Measurements from ENCODE around the gene TDRD9. TPM values are rescaled to one million over a fixed set of nuclear protein-coding genes. Genes with fewer than 3 reads are reported as not detected.

The TDRD9 gene
- total RNA-seq, 2 donors from 2014 or later, result 12.0 TPM; not detected in 1

- no peaks in the 10 kb centered on the region for H3K9me3 ChIP-seq
- no peak for TF ChIP-seq CTCF (IDR thresholded peaks at IDR 0.05)
- ATAC-seq (ENCODE audit: insufficient number of reproducible peaks, low FRiP score, low read depth) (no peak), DNase-seq (ENCODE audit: low spot score) (no peak)
- H3K4me1 ChIP-seq (ENCODE audit: control insufficient read depth in 1 of 2, low read depth in 2 of 2), result no peaks in the 10 kb centered on the region
- H3K27me3 ChIP-seq (replicated peaks; ENCODE audit: insufficient read depth), result no peaks in the 10 kb centered on the region
- H3K36me3 ChIP-seq, result no peaks in the 10 kb centered on the region
- H3K27ac ChIP-seq, result no peak overlapping the region
- H3K4me3 ChIP-seq, result no peak overlapping the region
Measured at GRCh38 chr14:104101086-104101621, 172.9 kb downstream of the TDRD9 start.

- H3K36me3 ChIP-seq, result no peaks in the 10 kb centered on the region
- H3K9me3 ChIP-seq, result no peaks in the 10 kb centered on the region
- ATAC-seq (ENCODE audit: insufficient number of reproducible peaks, low FRiP score, low read depth) (no peak), DNase-seq (ENCODE audit: low spot score) (no peak)
- no peak overlapping the region for H3K27ac ChIP-seq
- no peaks in the 10 kb centered on the region for H3K27me3 ChIP-seq (replicated peaks; ENCODE audit: insufficient read depth)
- H3K4me1 ChIP-seq (ENCODE audit: control insufficient read depth in 1 of 2, low read depth in 2 of 2), result no peaks in the 10 kb centered on the region
- H3K4me3 ChIP-seq, result no peak overlapping the region
- no peak for TF ChIP-seq CTCF (IDR thresholded peaks at IDR 0.05)
Measured at GRCh38 chr14:104101651-104102281, 173.5 kb downstream of the TDRD9 start.

Other genes starting within 250 kb of the TDRD9 start
- gene XRCC3, start 213.0 kb upstream of the TDRD9 start, total RNA-seq, result 10 to 100 TPM in 1 of 2 donors, 1 to 10 TPM in 1; 8.4 to 18.5 TPM
- gene ZFYVE21, start 212.6 kb upstream of the TDRD9 start, total RNA-seq, result 100 to 1,000 TPM in 1 of 2 donors, 10 to 100 TPM in 1; 97.1 to 159 TPM
- 10 to 100 TPM; 10.7 to 15.3 TPM for gene PPP1R13B, start 80.9 kb upstream of the TDRD9 start, total RNA-seq
- not detected for gene RD3L, start 14.1 kb downstream of the TDRD9 start, total RNA-seq
- gene ASPG, start 157.2 kb downstream of the TDRD9 start, total RNA-seq, result under 1 TPM; 0.14 to 0.35 TPM
- 1 to 10 TPM; 2.0 to 3.9 TPM for gene KIF26A, start 210.1 kb downstream of the TDRD9 start, total RNA-seq